Memory B cell (primary cell): ENCODE data around the gene ATP10D.

ENCODE experiments used
- ATAC-seq: fragments of 150-1000 bp; cut with Tn5 transposase; 2 replicates; pipeline ENCODE4 v1.10.0; 2021; ENCODE audit warnings: low read depth, mild to moderate bottlenecking, moderate library complexity
- DNase-seq, 2 donors: peaks; one replicate each; pipeline ENCODE4 v3.0.0; 2022; ENCODE audit warnings: low spot score in 2 of 2
- H3K27ac Mint-ChIP-seq: one replicate; pipeline ENCODE4 v1.8.0; 2022; ENCODE audit warnings: mild to moderate bottlenecking, moderate library complexity, mixed read lengths
- H3K27me3 Mint-ChIP-seq: one replicate; pipeline ENCODE4 v1.8.0; 2022; ENCODE audit warnings: mixed read lengths
- H3K36me3 Mint-ChIP-seq: one replicate; pipeline ENCODE4 v1.8.0; 2022; ENCODE audit warnings: mild to moderate bottlenecking, mixed read lengths
- H3K4me1 Mint-ChIP-seq: one replicate; pipeline ENCODE4 v1.8.0; 2022; ENCODE audit warnings: mixed read lengths
- H3K4me3 Mint-ChIP-seq: one replicate; pipeline ENCODE4 v1.8.0; 2022; ENCODE audit warnings: mild to moderate bottlenecking, moderate library complexity, mixed read lengths
- H3K9me3 Mint-ChIP-seq: one replicate; pipeline ENCODE4 v1.8.0; 2022; ENCODE audit warnings: mixed read lengths

Gene ATP10D

DNA sequence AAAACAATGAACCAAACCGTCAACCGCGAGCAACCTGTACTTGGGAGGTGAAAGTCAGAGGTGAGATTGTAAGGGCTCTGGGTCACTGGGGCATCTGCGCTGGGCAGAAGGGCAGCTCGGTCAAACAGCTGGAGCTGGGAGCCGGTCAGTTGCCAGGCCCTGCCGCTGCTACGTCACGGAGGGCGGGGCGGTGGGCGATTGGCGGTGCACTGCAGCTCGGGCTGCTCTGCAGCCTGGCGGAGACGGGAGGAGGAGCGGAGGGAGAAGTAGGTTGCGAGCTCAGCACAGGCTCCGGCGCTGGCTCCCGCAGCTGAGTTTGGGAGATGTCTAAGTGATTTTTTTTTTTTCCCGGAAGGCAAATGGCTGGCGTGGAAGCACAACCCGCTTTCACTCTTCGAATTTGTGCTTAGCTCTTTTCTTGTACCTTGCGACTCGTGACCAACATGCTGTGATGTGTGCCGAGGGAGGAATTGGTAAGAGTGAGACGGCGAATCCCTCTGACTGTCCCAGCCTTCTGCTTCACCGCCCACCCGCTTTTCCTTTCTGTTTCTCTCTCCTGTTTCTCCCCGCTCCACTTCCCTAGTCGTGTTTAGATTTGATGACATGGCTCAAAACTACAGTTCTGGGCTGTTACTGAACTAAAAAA lies at the start of gene ATP10D:
Gene ATP10D, plus strand, starts transcription at position 229 of the 646 bp plus-strand sequence. CDS start 27,266 bp downstream, outside the sequence.
- peak within 1 kb of the TSS; percentile 98 for H3K27ac Mint-ChIP-seq

DNA sequence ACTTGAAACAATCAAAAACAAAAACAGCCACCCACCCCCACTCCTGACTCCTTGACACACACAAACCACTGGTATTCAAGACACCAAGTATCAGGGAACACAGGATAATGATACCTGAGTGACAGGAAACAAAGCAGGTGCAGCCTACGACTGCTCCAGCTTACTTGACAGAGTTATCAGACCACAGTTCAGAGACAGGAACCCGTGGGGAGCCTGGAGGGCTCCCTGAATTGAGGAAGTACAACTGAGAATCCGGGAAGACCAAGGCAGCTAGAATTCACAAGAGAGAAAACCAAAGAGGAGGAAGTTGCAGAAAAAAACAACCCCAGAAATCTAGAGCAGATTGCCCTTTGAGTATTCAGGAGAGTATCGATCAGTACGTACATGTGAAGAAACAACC lies 42.1 kb upstream of the ATP10D start:
- DNase-seq (no peak), ATAC-seq (peak; percentile 69)
- Mint-ChIP-seq H3K27ac (peak overlapping the region; percentile 21), H3K27me3 (no peaks in the 10 kb centered on the region), H3K4me3 (no peak overlapping the region), H3K9me3 (no peaks in the 10 kb centered on the region), H3K36me3 (peaks cover 3% of the 10 kb centered on the region), H3K4me1 (peaks cover 5% of the 10 kb centered on the region)

More for the DNA sequence above, at the start of gene ATP10D:
- Mint-ChIP-seq H3K4me1 (peaks cover 24% of the 10 kb centered on the region), H3K9me3 (no peaks in the 10 kb centered on the region), H3K36me3 (peaks cover 2% of the 10 kb centered on the region), H3K4me3 (peak within 1 kb of the TSS; percentile 96), H3K27me3 (no peaks in the 10 kb centered on the region)
- peak; percentile 91 for ATAC-seq
- DNase-seq, result peak; percentile 67 to 74

DNA sequence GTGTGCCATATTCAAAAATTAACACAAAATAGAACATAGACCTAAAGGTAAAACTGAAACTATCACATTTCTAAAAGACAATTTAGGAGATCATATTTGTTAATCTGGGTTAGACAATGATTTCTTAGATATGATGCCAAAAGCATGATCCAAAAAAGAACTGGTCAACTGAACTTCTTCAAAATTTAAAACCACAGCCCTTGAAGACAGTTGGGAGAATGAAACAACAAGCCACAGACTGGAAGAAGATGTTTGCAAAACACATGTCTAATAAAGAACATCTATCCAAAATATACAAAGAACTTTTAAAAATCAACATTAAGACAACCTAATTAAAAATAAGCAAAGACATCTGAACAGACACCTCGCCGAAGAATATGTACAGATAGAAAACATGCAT lies 41.0 kb upstream of the ATP10D start:
- H3K27me3 Mint-ChIP-seq, result no peaks in the 10 kb centered on the region
- no peak overlapping the region for H3K4me3 Mint-ChIP-seq
- DNase-seq (no peak), ATAC-seq (no peak)
- H3K4me1 Mint-ChIP-seq, result peaks cover 5% of the 10 kb centered on the region
- H3K9me3 Mint-ChIP-seq, result no peaks in the 10 kb centered on the region
- peaks cover 8% of the 10 kb centered on the region for H3K36me3 Mint-ChIP-seq
- H3K27ac Mint-ChIP-seq, result no peak overlapping the region

DNA sequence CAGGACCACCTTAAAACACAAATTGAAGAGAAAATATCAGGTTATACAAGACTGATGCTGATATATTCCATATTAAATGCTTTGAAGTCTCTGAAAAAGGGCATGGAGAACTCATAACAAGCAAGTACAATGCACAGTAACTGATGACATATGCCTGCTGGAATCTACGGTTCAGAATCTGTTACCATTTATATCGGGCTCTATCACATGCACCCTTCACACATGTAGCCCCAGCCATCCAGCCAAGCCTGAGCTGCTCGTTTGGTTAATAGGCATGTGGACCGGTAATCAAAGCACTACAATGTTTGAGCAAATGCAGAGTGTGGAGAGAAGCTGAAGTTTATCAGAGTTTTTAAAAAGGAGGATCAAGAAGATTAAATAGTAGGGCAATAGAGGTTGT lies 33.4 kb upstream of the ATP10D start:
- DNase-seq, result no peak
- Mint-ChIP-seq H3K36me3 (peaks cover 32% of the 10 kb centered on the region), H3K4me1 (peaks cover 2% of the 10 kb centered on the region), H3K27ac (no peak overlapping the region), H3K9me3 (no peaks in the 10 kb centered on the region), H3K27me3 (no peaks in the 10 kb centered on the region), H3K4me3 (no peak overlapping the region)
- ATAC-seq, result no peak

- DNase-seq (no peak), ATAC-seq (no peak)
- peak overlapping the region; percentile 99 for H3K27ac Mint-ChIP-seq
- peaks cover 6% of the 10 kb centered on the region for H3K36me3 Mint-ChIP-seq
- peak overlapping the region; percentile 91 for H3K4me3 Mint-ChIP-seq
- peaks cover 30% of the 10 kb centered on the region for H3K4me1 Mint-ChIP-seq
- no peaks in the 10 kb centered on the region for H3K9me3 Mint-ChIP-seq
- no peaks in the 10 kb centered on the region for H3K27me3 Mint-ChIP-seq
Measured at GRCh38 chr4:47462799-47463234, 22.3 kb upstream of the ATP10D start.

GRCh38 chr4:47463235-47463956 lies 21.7 kb upstream of the ATP10D start, which contains the start of gene COMMD8:
TSS of gene COMMD8 (minus strand) at chr4:47463702. CDS start at chr4:47463651, 51 bp downstream.
- Mint-ChIP-seq H3K4me1 (peaks cover 30% of the 10 kb centered on the region), H3K27me3 (no peaks in the 10 kb centered on the region), H3K27ac (peak within 1 kb of the TSS; percentile 99), H3K9me3 (no peaks in the 10 kb centered on the region), H3K36me3 (peaks cover 5% of the 10 kb centered on the region), H3K4me3 (peak within 1 kb of the TSS; percentile 91)
- DNase-seq (peak; percentile 97 to 99), ATAC-seq (peak; percentile 81)

DNA sequence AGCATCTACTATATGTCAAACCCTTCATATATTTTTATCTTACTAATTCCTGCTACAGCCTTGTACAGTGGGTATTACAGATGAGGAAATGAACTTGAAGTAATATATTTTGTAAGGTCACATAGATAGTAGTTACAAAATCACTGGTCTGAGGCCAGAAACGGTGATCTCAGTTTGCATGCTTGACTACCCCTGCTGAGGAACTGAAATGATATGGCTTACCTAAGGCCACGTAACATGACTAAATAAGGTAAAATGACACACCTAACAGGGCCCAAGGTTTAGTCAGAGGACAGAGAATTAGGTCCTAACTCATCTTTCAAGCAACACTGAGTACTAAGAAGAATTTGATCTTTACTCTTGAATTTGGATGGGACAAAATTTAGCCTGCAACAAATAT lies 20.1 kb upstream of the ATP10D start:
- H3K4me1 Mint-ChIP-seq, result peaks cover 27% of the 10 kb centered on the region
- DNase-seq (peak in 1 of 2 donors; percentile 51), ATAC-seq (peak; percentile 43)
- H3K4me3 Mint-ChIP-seq, result no peak overlapping the region
- no peaks in the 10 kb centered on the region for H3K36me3 Mint-ChIP-seq
- peak overlapping the region; percentile 99 for H3K27ac Mint-ChIP-seq
- H3K27me3 Mint-ChIP-seq, result no peaks in the 10 kb centered on the region
- H3K9me3 Mint-ChIP-seq, result no peaks in the 10 kb centered on the region

GRCh38 chr4:47466056-47466785 lies 18.9 kb upstream of the ATP10D start:
- no peak for ATAC-seq
- Mint-ChIP-seq H3K9me3 (no peaks in the 10 kb centered on the region), H3K4me1 (peaks cover 19% of the 10 kb centered on the region), H3K36me3 (no peaks in the 10 kb centered on the region), H3K27me3 (no peaks in the 10 kb centered on the region), H3K4me3 (no peak overlapping the region), H3K27ac (peak overlapping the region; percentile 99)
- no peak for DNase-seq

GRCh38 chr4:47468706-47469365 lies 16.2 kb upstream of the ATP10D start:
- H3K4me3 Mint-ChIP-seq, result no peak overlapping the region
- no peak for DNase-seq
- H3K27ac Mint-ChIP-seq, result no peak overlapping the region
- peaks cover 2% of the 10 kb centered on the region for H3K36me3 Mint-ChIP-seq
- H3K9me3 Mint-ChIP-seq, result no peaks in the 10 kb centered on the region
- peaks cover 5% of the 10 kb centered on the region for H3K4me1 Mint-ChIP-seq
- ATAC-seq, result no peak
- H3K27me3 Mint-ChIP-seq, result no peaks in the 10 kb centered on the region

GRCh38 chr4:47469951-47470350 lies 15.1 kb upstream of the ATP10D start:
- DNase-seq (no peak), ATAC-seq (no peak)
- Mint-ChIP-seq H3K9me3 (no peaks in the 10 kb centered on the region), H3K36me3 (peaks cover 2% of the 10 kb centered on the region), H3K27me3 (no peaks in the 10 kb centered on the region), H3K27ac (no peak overlapping the region), H3K4me3 (no peak overlapping the region), H3K4me1 (peaks cover 3% of the 10 kb centered on the region)

- no peak overlapping the region for H3K4me3 Mint-ChIP-seq
- peaks cover 2% of the 10 kb centered on the region for H3K36me3 Mint-ChIP-seq
- peaks cover 2% of the 10 kb centered on the region for H3K4me1 Mint-ChIP-seq
- H3K27ac Mint-ChIP-seq, result no peak overlapping the region
- no peak for DNase-seq
- no peaks in the 10 kb centered on the region for H3K9me3 Mint-ChIP-seq
- no peaks in the 10 kb centered on the region for H3K27me3 Mint-ChIP-seq
- no peak for ATAC-seq
Measured at GRCh38 chr4:47471064-47471463, 14.0 kb upstream of the ATP10D start.

GRCh38 chr4:47471591-47471990 lies 13.5 kb upstream of the ATP10D start:
- ATAC-seq (no peak), DNase-seq (no peak)
- H3K4me3 Mint-ChIP-seq, result no peak overlapping the region
- H3K9me3 Mint-ChIP-seq, result no peaks in the 10 kb centered on the region
- H3K27me3 Mint-ChIP-seq, result no peaks in the 10 kb centered on the region
- peaks cover 2% of the 10 kb centered on the region for H3K4me1 Mint-ChIP-seq
- H3K27ac Mint-ChIP-seq, result no peak overlapping the region
- H3K36me3 Mint-ChIP-seq, result peaks cover 2% of the 10 kb centered on the region

GRCh38 chr4:47473141-47473750 lies 11.8 kb upstream of the ATP10D start:
- no peak overlapping the region for H3K27ac Mint-ChIP-seq
- DNase-seq, result no peak

More at GRCh38 chr4:47473141-47473750, 11.8 kb upstream of the ATP10D start:
- peaks cover 2% of the 10 kb centered on the region for H3K4me1 Mint-ChIP-seq
- no peak overlapping the region for H3K4me3 Mint-ChIP-seq
- peaks cover 2% of the 10 kb centered on the region for H3K36me3 Mint-ChIP-seq
- ATAC-seq, result no peak
- no peaks in the 10 kb centered on the region for H3K27me3 Mint-ChIP-seq
- no peaks in the 10 kb centered on the region for H3K9me3 Mint-ChIP-seq
